GM12878 (cell line): ENCODE data around the gene HOXB13. TPM values are rescaled to one million over a fixed set of nuclear protein-coding genes. Genes with fewer than 3 reads are reported as not detected.

ENCODE experiments used
- ATAC-seq: fragments of 200-7000 bp; cut with Tn5 transposase; 3 replicates; pipeline ENCODE4 v1.9.1; 2020; ENCODE audit warnings: mild to moderate bottlenecking, moderate library complexity
- BruUV-seq: library from RNA; stranded (reverse); fragments of 400-500 nt; replicated peaks from 2 replicates; lab custom pipeline; 2021; lab: Mats Ljungman, UMichigan
- CTCF ChIA-PET: fragments of 300-600 bp; sonication (Branson Sonifier 250); formaldehyde crosslinking; extraction: SDS; loops from one replicate; lab custom pipeline; 2021; ENCODE audit warnings: inconsistent platforms; lab: Yijun Ruan, JAX
- POLR2A ChIA-PET: fragments of 350-600 bp; formaldehyde crosslinking; extraction: SDS; loops from one replicate; lab custom pipeline; 2021; ENCODE audit warnings: inconsistent platforms; lab: Charles Lee
- RAD21 ChIA-PET: fragments of 300-600 bp; sonication (Branson Sonifier 250); formaldehyde crosslinking; loops from one replicate; lab custom pipeline; 2023; ENCODE audit warnings: antibody characterized with exemption; ENCODE audit not compliant: unreplicated experiment; lab: Charles Lee
- SMC1A ChIA-PET: fragments of 300-600 bp; sonication (Branson Sonifier 250); formaldehyde crosslinking; loops from one replicate; lab custom pipeline; 2023; ENCODE audit not compliant: unreplicated experiment, uncharacterized antibody; lab: Charles Lee
- DNase-seq: peaks from one replicate; pipeline ENCODE4 v3.0.0-alpha.2; 2011; ENCODE audit warnings: low read depth, low spot score
- FAIRE-seq: peaks from 3 replicates; lab custom pipeline; 2011; peaks lifted over from hg19 to GRCh38; lab: Jason Lieb, UNC
- H2AFZ ChIP-seq: 2 replicates; pipeline ENCODE4 v1.6.0; 2011; ENCODE audit warnings: low read depth, low read length, control low read depth; ENCODE audit not compliant: control insufficient read depth
- H3K27ac ChIP-seq: 2 replicates; pipeline ENCODE4 v1.5.1; 2011; ENCODE audit warnings: control low read depth; ENCODE audit not compliant: control insufficient read depth, insufficient read depth
- H3K27me3 ChIP-seq, 2 experiments: replicated peaks in 1 of 2; 2 replicates each; pipeline versions ENCODE4 v1.6.0 to v1.6.1; 2011; ENCODE audit warnings: low read length in 1 of 2; ENCODE audit not compliant: control insufficient read depth in 2 of 2, insufficient read depth in 2 of 2
- H3K36me3 ChIP-seq, 2 experiments: 2 replicates each; pipeline ENCODE4 v1.5.1; 2011; ENCODE audit warnings: low read length in 1 of 2; ENCODE audit not compliant: control insufficient read depth in 2 of 2, insufficient read depth in 2 of 2
- H3K4me1 ChIP-seq: 2 replicates; pipeline ENCODE4 v1.6.1; 2011; ENCODE audit warnings: mild to moderate bottlenecking, low read length, moderate library complexity, mixed read lengths; ENCODE audit not compliant: control insufficient read depth, insufficient read depth
- H3K4me2 ChIP-seq: 2 replicates; pipeline ENCODE4 v1.6.0; 2011; ENCODE audit warnings: control low read depth; ENCODE audit not compliant: control insufficient read depth, insufficient read depth
- H3K4me3 ChIP-seq: fragments of 200-600 bp; sonication (generic); 2 replicates; pipeline ENCODE4 v1.5.1; 2016
- H3K79me2 ChIP-seq: 2 replicates; pipeline ENCODE4 v1.6.0; 2011; ENCODE audit warnings: low read length; ENCODE audit not compliant: control insufficient read depth, insufficient read depth
- H3K9ac ChIP-seq: 2 replicates; pipeline ENCODE4 v1.8.0; 2011; ENCODE audit warnings: low read length, control low read depth, mixed read lengths; ENCODE audit not compliant: control insufficient read depth, insufficient read depth
- H3K9me3 ChIP-seq: replicated peaks from 3 replicates; pipeline ENCODE4 v1.5.1; 2011; ENCODE audit warnings: mild to moderate bottlenecking, low read length; ENCODE audit not compliant: control insufficient read depth, insufficient read depth
- H4K20me1 ChIP-seq: 2 replicates; pipeline ENCODE4 v1.6.0; 2011; ENCODE audit not compliant: control insufficient read depth, insufficient read depth
- BMI1 ChIP-seq: fragments of 450-650 bp; IDR thresholded peaks from 2 replicates; pipeline ENCODE4 v1.6.1; 2016; ENCODE audit warnings: mild to moderate bottlenecking, moderate library complexity, borderline replicate concordance
- CBFB ChIP-seq: IDR thresholded peaks from 2 replicates; pipeline ENCODE4 v1.6.1; 2016; ENCODE audit warnings: antibody characterized with exemption, low read depth
- CBX3 ChIP-seq: fragments of 200-600 bp; sonication (generic); IDR thresholded peaks from 2 replicates; pipeline ENCODE4 v1.6.1; 2016; ENCODE audit warnings: low read depth, borderline replicate concordance
- GABPA ChIP-seq: IDR thresholded peaks from 2 replicates; pipeline ENCODE4 v1.6.1; 2014; ENCODE audit warnings: antibody characterized with exemption, low read depth, mild to moderate bottlenecking, inconsistent platforms
- IRF3 ChIP-seq: fragments of 450-650 bp; IDR thresholded peaks from 2 replicates; pipeline ENCODE4 v1.6.1; 2014; ENCODE audit warnings: mild to moderate bottlenecking
- RAD51 ChIP-seq: fragments of 450-650 bp; IDR thresholded peaks from 2 replicates; pipeline ENCODE4 v1.6.1; 2016; ENCODE audit warnings: moderate library complexity, mild to moderate bottlenecking, inconsistent platforms
- RUNX3 ChIP-seq: IDR thresholded peaks from 2 replicates; pipeline ENCODE4 v1.6.1; 2012; ENCODE audit warnings: low read length, inconsistent platforms
- SREBF2 ChIP-seq: IDR thresholded peaks from 2 replicates; pipeline ENCODE4 v1.6.1; 2012; ENCODE audit warnings: mild to moderate bottlenecking, low read length
- STAT3 ChIP-seq: IDR thresholded peaks from 2 replicates; pipeline ENCODE4 v1.6.1; 2011; ENCODE audit warnings: low read depth, low read length, improper control_type of control experiment
- TARDBP ChIP-seq: IDR thresholded peaks from 2 replicates; pipeline ENCODE4 v1.6.1; 2016; ENCODE audit warnings: borderline replicate concordance
- ZNF592 ChIP-seq: fragments of 450-650 bp; IDR thresholded peaks from 2 replicates; pipeline ENCODE4 v1.6.1; 2017; ENCODE audit warnings: mild to moderate bottlenecking, moderate library complexity
- WGBS: methylation state at CpG from one replicate; pipeline ENCODE4 v1.1.6; 2016; ENCODE audit warnings: low lambda C conversion rate; ENCODE audit not compliant: insufficient replicate concordance, insufficient coverage; ENCODE audit errors: missing lambda C conversion rate; 5-methylcytosine and 5-hydroxymethylcytosine counted together
- in situ Hi-C: fragments of 300-500 bp; cut with MboI; formaldehyde crosslinking; loops from 9 replicates; pipeline ENCODE4 v1.14.3; 2018; ENCODE audit warnings: mixed read lengths
- intact Hi-C: fragments of 100-400 bp; cut with micrococcal nuclease; formaldehyde crosslinking; loops from one replicate; pipeline ENCODE4 v1.14.2; 2022; ENCODE audit not compliant: unreplicated experiment
- polyA plus RNA-seq, 11 experiments: library from polyadenylated mRNA; depleted of rRNA in 4 of 11; unstranded in 6 of 11; stranded (reverse) in 5 of 11; fragments of >200 nt; fragmentation: Nextera tagmentation in 4 of 11; fragmentation: Illumina TruSeq in 1 of 11; extraction: Ambion mirVana in 4 of 11; extraction: Trizol in 1 of 11; gene quantifications; 1 replicate in 1 of 11; 2 replicates in 10 of 11; pipeline versions ENCODE4 v1.2.1 to v1.2.3, GENCODE V29; 2011 to 2016; ENCODE audit warnings: inconsistent platforms in 2 of 11, missing spikeins in 2 of 11, low read depth in 1 of 11
- total RNA-seq, 4 experiments: library from RNA; depleted of rRNA in 3 of 4; stranded (reverse); fragments of >200 nt in 3 of 4; fragmentation: Illumina TruSeq in 1 of 4; extraction: Trizol in 1 of 4; gene quantifications; 2 replicates each; pipeline versions ENCODE4 v1.2.1 to v1.2.3, GENCODE V29; 2013 to 2021
- TF ChIP-seq, protein P1 (sequence below): IDR thresholded peaks from 2 replicates; pipeline ENCODE4 v1.6.1; 2012; ENCODE audit warnings: low read depth, low read length, improper control_type of control experiment
- TF ChIP-seq, protein P2 (sequence below): fragments of 450-650 bp; IDR thresholded peaks from 2 replicates; pipeline ENCODE4 v1.6.1; 2017; ENCODE audit warnings: mild to moderate bottlenecking

The HOXB13 gene
- total and polyA plus RNA-seq, 10 of the 15 experiments (the other 5 are each of a cell fraction or from before 2014, with no cell fraction given), result 0.05 TPM; not detected in 9

- TF ChIP-seq, protein P1, sequence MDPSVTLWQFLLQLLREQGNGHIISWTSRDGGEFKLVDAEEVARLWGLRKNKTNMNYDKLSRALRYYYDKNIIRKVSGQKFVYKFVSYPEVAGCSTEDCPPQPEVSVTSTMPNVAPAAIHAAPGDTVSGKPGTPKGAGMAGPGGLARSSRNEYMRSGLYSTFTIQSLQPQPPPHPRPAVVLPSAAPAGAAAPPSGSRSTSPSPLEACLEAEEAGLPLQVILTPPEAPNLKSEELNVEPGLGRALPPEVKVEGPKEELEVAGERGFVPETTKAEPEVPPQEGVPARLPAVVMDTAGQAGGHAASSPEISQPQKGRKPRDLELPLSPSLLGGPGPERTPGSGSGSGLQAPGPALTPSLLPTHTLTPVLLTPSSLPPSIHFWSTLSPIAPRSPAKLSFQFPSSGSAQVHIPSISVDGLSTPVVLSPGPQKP, result no peak
- TF ChIP-seq CBFB (no peak), TARDBP (no peak), IRF3 (no peak), RAD51 (no peak), BMI1 (no peak)
- TF ChIP-seq, all 136 proteins: peak for 0
These were observed 38.8 kb upstream of the HOXB13 start (continued) for GRCh38 chr17:48767263-48767774.

GRCh38 chr17:48761114-48761513 is 32.6 kb upstream of the HOXB13 start:
- FAIRE-seq, result no peak
- Histone ChIP-seq H3K36me3 (no peaks in the 10 kb centered on the region), H3K4me1 (no peaks in the 10 kb centered on the region), H4K20me1 (no peaks in the 10 kb centered on the region), H3K9ac (no peak overlapping the region), H3K9me3 (no peaks in the 10 kb centered on the region), H2AFZ (no peak overlapping the region), H3K27me3 (peaks cover 0 to 3% of the 10 kb centered on the region in 2 experiments; a peak in 2 of 4 replicates), H3K79me2 (no peaks in the 10 kb centered on the region), H3K27ac (no peak overlapping the region), H3K4me2 (no peak overlapping the region), H3K4me3 (no peak overlapping the region)
- in situ Hi-C loops (no loop called here), intact Hi-C loops (no loop called here)
- DNase-seq, result no peak
- BruUV-seq, result no TSS peak
- WGBS, result 55% methylated on average over 6 of the region's 6 CpGs
- POLR2A ChIA-PET, result no interaction called here
- CTCF ChIA-PET, result interaction anchor here (1.1 to 1.6 kb wide), 3 partner anchors 18 to 118 kb away, joined by 4 to 5 read pairs (median 4); no protein-coding TSS in a partner anchor
- no peak for ATAC-seq
- SMC1A ChIA-PET, result no interaction called here
- RAD21 ChIA-PET, result no interaction called here
- TF ChIP-seq CBX3, result no peak
- TF ChIP-seq, protein P2, sequence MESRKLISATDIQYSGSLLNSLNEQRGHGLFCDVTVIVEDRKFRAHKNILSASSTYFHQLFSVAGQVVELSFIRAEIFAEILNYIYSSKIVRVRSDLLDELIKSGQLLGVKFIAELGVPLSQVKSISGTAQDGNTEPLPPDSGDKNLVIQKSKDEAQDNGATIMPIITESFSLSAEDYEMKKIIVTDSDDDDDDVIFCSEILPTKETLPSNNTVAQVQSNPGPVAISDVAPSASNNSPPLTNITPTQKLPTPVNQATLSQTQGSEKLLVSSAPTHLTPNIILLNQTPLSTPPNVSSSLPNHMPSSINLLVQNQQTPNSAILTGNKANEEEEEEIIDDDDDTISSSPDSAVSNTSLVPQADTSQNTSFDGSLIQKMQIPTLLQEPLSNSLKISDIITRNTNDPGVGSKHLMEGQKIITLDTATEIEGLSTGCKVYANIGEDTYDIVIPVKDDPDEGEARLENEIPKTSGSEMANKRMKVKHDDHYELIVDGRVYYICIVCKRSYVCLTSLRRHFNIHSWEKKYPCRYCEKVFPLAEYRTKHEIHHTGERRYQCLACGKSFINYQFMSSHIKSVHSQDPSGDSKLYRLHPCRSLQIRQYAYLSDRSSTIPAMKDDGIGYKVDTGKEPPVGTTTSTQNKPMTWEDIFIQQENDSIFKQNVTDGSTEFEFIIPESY, result no peak
- no peak for TF ChIP-seq ZNF592
- TF ChIP-seq SREBF2, result no peak
- no peak for TF ChIP-seq RUNX3
- TF ChIP-seq GABPA, result no peak
- no peak for TF ChIP-seq STAT3
